ENCODE results near the gene MYL3. TPM values are rescaled to one million over a fixed set of nuclear protein-coding genes. Genes with fewer than 3 reads are reported as not detected.

MYL3 gene
- polyA plus RNA-seq, 1 experiment: not detected

DNA sequence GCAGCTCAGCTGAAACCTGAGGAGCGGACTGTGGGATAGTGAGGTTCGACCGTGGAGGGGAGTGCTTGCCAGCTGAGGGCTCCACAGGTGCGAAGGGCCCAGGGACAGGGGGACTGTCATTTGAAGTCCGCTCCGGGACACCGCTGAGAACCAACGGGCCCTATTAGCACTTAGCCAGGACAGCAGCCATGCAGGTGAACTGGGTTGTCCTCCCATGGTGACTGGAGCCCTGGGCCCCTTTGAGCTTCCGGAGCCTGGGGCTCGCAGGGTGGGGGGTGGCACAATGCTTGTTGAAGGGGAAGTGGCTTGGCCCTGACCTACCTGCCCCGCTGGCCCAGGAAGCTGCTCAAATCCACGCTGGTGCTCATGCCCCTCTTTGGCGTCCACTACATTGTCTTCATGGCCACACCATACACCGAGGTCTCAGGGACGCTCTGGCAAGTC, 39.0 kb upstream of the MYL3 start:
- Histone ChIP-seq H3K4me3 (ENCODE audit: low read depth, low read length) (no peak overlapping the region), H3K27me3 (ENCODE audit: control insufficient read depth, insufficient read depth, low read length) (peaks cover 6% of the 10 kb centered on the region), H3K27ac (ENCODE audit: low read depth, low read length) (no peak overlapping the region), H3K9me3 (ENCODE audit: control insufficient read depth, insufficient read depth, low read length) (no peaks in the 10 kb centered on the region; the same call in 1 of the 2 replicates)
- TF ChIP-seq, protein P1, sequence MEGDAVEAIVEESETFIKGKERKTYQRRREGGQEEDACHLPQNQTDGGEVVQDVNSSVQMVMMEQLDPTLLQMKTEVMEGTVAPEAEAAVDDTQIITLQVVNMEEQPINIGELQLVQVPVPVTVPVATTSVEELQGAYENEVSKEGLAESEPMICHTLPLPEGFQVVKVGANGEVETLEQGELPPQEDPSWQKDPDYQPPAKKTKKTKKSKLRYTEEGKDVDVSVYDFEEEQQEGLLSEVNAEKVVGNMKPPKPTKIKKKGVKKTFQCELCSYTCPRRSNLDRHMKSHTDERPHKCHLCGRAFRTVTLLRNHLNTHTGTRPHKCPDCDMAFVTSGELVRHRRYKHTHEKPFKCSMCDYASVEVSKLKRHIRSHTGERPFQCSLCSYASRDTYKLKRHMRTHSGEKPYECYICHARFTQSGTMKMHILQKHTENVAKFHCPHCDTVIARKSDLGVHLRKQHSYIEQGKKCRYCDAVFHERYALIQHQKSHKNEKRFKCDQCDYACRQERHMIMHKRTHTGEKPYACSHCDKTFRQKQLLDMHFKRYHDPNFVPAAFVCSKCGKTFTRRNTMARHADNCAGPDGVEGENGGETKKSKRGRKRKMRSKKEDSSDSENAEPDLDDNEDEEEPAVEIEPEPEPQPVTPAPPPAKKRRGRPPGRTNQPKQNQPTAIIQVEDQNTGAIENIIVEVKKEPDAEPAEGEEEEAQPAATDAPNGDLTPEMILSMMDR (IDR thresholded peaks at IDR 0.05; ENCODE audit: low read depth, low read length): no peak
- CTCF ChIA-PET: no interaction called here
- POLR2A ChIA-PET: no interaction called here
- no peak for DNase-seq (ENCODE audit: low read depth, low spot score)

DNA sequence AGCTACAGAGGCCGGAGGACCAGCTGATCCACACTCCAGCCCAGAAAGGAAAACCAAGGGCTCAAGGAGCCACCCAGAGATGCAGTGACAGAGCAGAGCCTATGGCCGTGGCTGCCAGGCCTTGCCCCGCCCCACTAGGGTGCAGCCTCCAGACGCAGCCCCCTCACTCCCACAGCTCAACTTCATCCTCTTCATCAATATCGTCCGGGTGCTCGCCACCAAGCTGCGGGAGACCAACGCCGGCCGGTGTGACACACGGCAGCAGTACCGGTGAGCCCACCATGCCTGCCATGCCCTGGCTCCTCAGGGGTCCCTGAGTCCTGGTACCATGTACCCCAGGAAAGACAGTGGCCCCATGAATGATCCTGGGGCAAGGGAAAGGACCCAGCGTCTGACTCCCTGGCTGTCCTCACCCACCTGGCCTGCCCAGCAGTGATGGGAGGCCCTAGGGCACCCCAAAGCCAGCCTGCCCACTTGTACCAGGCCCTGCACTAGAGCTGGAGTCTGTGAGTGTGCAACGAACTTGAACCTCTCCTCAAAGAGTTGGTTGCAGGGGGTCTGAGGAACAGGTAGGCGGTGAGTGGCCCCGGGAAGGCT, 38.4 kb upstream of the MYL3 start:
- ChIA-PET CTCF (no interaction called here), POLR2A (no interaction called here)
- Histone ChIP-seq H3K27me3 (ENCODE audit: control insufficient read depth, insufficient read depth, low read length) (peaks cover 12% of the 10 kb centered on the region), H3K4me3 (ENCODE audit: low read depth, low read length) (no peak overlapping the region), H3K9me3 (ENCODE audit: control insufficient read depth, insufficient read depth, low read length) (no peaks in the 10 kb centered on the region; the same call in 1 of the 2 replicates), H3K27ac (ENCODE audit: low read depth, low read length) (no peak overlapping the region)
- DNase-seq (ENCODE audit: low read depth, low spot score): no peak
- TF ChIP-seq, protein P1 (IDR thresholded peaks at IDR 0.05; ENCODE audit: low read depth, low read length): no peak

DNA sequence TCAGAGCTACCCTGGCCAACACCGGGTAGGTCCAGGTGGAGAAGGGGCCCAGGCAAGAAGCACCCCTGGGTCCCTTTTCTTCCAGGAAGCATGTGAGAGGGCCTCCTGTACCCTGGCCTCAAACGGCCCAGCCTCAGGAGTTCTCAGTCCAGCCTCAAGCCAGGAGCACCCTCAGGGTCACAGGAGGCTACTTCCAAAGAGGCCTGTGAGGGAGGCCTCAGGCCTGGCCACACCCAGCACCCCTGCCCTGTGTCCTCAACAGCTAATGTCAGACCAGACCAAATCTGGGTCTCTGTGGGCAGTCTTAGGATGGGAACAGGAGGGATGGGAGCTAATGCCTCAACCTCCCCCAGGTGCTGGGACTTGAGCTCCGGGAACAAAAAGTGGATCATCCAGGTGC, 37.8 kb upstream of the MYL3 start:
- no peak for DNase-seq (ENCODE audit: low read depth, low spot score)
- CTCF ChIA-PET: no interaction called here
- Histone ChIP-seq H3K27ac (ENCODE audit: low read depth, low read length) (no peak overlapping the region), H3K4me3 (ENCODE audit: low read depth, low read length) (no peak overlapping the region), H3K9me3 (ENCODE audit: control insufficient read depth, insufficient read depth, low read length) (no peaks in the 10 kb centered on the region; the same call in 1 of the 2 replicates), H3K27me3 (ENCODE audit: control insufficient read depth, insufficient read depth, low read length) (peaks cover 17% of the 10 kb centered on the region)
- TF ChIP-seq, protein P1 (IDR thresholded peaks at IDR 0.05; ENCODE audit: low read depth, low read length): no peak
- POLR2A ChIA-PET: interaction anchor here (0.7 kb wide), 1 partner anchor 208 kb away, joined by 3 read pairs; no protein-coding TSS in a partner anchor

GRCh38 chr3:46900356-46900755, 37.1 kb upstream of the MYL3 start:
- DNase-seq (ENCODE audit: low read depth, low spot score): no peak
- Histone ChIP-seq H3K27ac (ENCODE audit: low read depth, low read length) (no peak overlapping the region), H3K27me3 (ENCODE audit: control insufficient read depth, insufficient read depth, low read length) (peaks cover 17% of the 10 kb centered on the region), H3K9me3 (ENCODE audit: control insufficient read depth, insufficient read depth, low read length) (no peaks in the 10 kb centered on the region; the same call in 1 of the 2 replicates), H3K4me3 (ENCODE audit: low read depth, low read length) (no peak overlapping the region)
- ChIA-PET CTCF (no interaction called here), POLR2A (no interaction called here)
- TF ChIP-seq, protein P1 (IDR thresholded peaks at IDR 0.05; ENCODE audit: low read depth, low read length): no peak

- no peak for DNase-seq (ENCODE audit: low read depth, low spot score)
- ChIA-PET CTCF (no interaction called here), POLR2A (no interaction called here)
- H3K9me3 ChIP-seq (ENCODE audit: control insufficient read depth, insufficient read depth, low read length): no peaks in the 10 kb centered on the region; the same call in 1 of the 2 replicates
- TF ChIP-seq, protein P1 (IDR thresholded peaks at IDR 0.05; ENCODE audit: low read depth, low read length): no peak
- H3K27ac ChIP-seq (ENCODE audit: low read depth, low read length): no peak overlapping the region
- H3K4me3 ChIP-seq (ENCODE audit: low read depth, low read length): no peak overlapping the region
- H3K27me3 ChIP-seq (ENCODE audit: control insufficient read depth, insufficient read depth, low read length): peaks cover 17% of the 10 kb centered on the region
Measured at GRCh38 chr3:46900007-46900292, 36.7 kb upstream of the MYL3 start.

Data from AG04450 (cell line).